Choroid plexus epithelial cell (primary cell): ENCODE measurements around the gene LCE3D.
"Not testable (repeated sequence)": the region's sequence is repeated elsewhere in the genome, so short reads cannot be mapped to it uniquely, and the experiment has no call there.

ENCODE experiments used
- DNase-seq: peaks from one replicate; pipeline ENCODE4 v3.0.0-alpha.2; 2010; ENCODE audit warnings: low read depth
- H3K4me3 ChIP-seq: 2 replicates; pipeline ENCODE4 v1.5.1; 2011; ENCODE audit warnings: low read depth, mild to moderate bottlenecking, control low read depth, low read length, moderate library complexity
- CTCF ChIP-seq: conservative IDR thresholded peaks from 2 replicates; pipeline ENCODE4 v1.5.1; 2011; ENCODE audit warnings: low read depth, mild to moderate bottlenecking, control low read depth, inconsistent platforms, low read length, moderate library complexity

Gene LCE3D

GRCh38 chr1:152596986-152597385, 16.7 kb upstream of the LCE3D start:
- no peak for DNase-seq
- H3K4me3 ChIP-seq, result no peak overlapping the region
- TF ChIP-seq CTCF, result no peak

- TF ChIP-seq CTCF, result no peak
- no peak overlapping the region for H3K4me3 ChIP-seq
- DNase-seq, result no peak
Observed at GRCh38 chr1:152585586-152585985, 5.3 kb upstream of the LCE3D start.

GRCh38 chr1:152582647-152583046, 2.3 kb upstream of the LCE3D start:
- TF ChIP-seq CTCF, result no peak
- no peak for DNase-seq
- H3K4me3 ChIP-seq, result no peak overlapping the region

GRCh38 chr1:152579526-152579925, 790 bp downstream of the LCE3D start:
- DNase-seq, H3K4me3 ChIP-seq: not testable (repeated sequence)

GRCh38 chr1:152577168-152577567, 3.1 kb downstream of the LCE3D start:
- TF ChIP-seq CTCF, result no peak
- no peak for DNase-seq
- no peak overlapping the region for H3K4me3 ChIP-seq

- H3K4me3 ChIP-seq, result no peak within 1 kb of the TSS
- no peak for TF ChIP-seq CTCF
- DNase-seq, result no peak
Observed at GRCh38 chr1:152566681-152567080, 13.6 kb downstream of the LCE3D start, which contains the start of gene LCE3E. TSS of gene LCE3E (minus strand) at chr1:152566780. CDS start at chr1:152566208, 572 bp downstream.

- no peak for TF ChIP-seq CTCF
- H3K4me3 ChIP-seq, result no peak overlapping the region
- no peak for DNase-seq
Observed at GRCh38 chr1:152565535-152566215, 14.6 kb downstream of the LCE3D start.
